Gastroesophageal sphincter (tissue), 4 donors: ENCODE results near the gene FMOD. TPM values are rescaled to one million over a fixed set of nuclear protein-coding genes. Genes with fewer than 3 reads are reported as not detected.

Experiments
- ATAC-seq: fragments of 150-250 bp; one replicate; pipeline ENCODE4 v1.9.1; 2016; ENCODE audit warnings: mild to moderate bottlenecking, moderate library complexity
- H3K27ac ChIP-seq, 4 donors: fragments of 200-600 bp; sonication (generic) in 3 of 4; 1 replicate in 3 of 4; 2 replicates in 1 of 4; pipeline ENCODE4 v1.5.1; 2016 to 2019
- H3K27me3 ChIP-seq: fragments of 200-600 bp; sonication (generic); one replicate; pipeline ENCODE4 v1.5.1; 2019
- H3K36me3 ChIP-seq, 2 donors: fragments of 200-600 bp; sonication (generic); one replicate each; pipeline ENCODE4 v1.5.1; 2019; ENCODE audit warnings: control low read depth in 1 of 2
- H3K4me1 ChIP-seq, 3 donors: fragments of 200-600 bp; sonication (generic); 1 replicate in 2 of 3; 2 replicates in 1 of 3; pipeline ENCODE4 v1.5.1; 2016 to 2019; ENCODE audit warnings: control low read depth in 2 of 3
- H3K4me3 ChIP-seq, 2 donors: fragments of 200-600 bp; sonication (generic); one replicate each; pipeline ENCODE4 v1.5.1; 2019; ENCODE audit warnings: mild to moderate bottlenecking in 1 of 2, moderate library complexity in 1 of 2
- H3K9me3 ChIP-seq, 3 donors: fragments of 200-600 bp; sonication (generic); one replicate each; pipeline ENCODE4 v1.5.1; 2017 to 2019; ENCODE audit warnings: control low read depth in 2 of 3
- CTCF ChIP-seq, 4 experiments: fragments of 200-600 bp in 2 of 4; fragments of 450-650 bp in 2 of 4; sonication (generic) in 1 of 4; IDR thresholded peaks; one replicate each; pipeline ENCODE4 v1.5.1; 2017 to 2019; ENCODE audit warnings: antibody characterized with exemption in 4 of 4, mild to moderate bottlenecking in 2 of 4, moderate library complexity in 2 of 4
- EP300 ChIP-seq: sonication (generic); formaldehyde crosslinking; IDR thresholded peaks from one replicate; pipeline ENCODE4 v1.6.1; 2017; ENCODE audit warnings: antibody characterized with exemption, mild to moderate bottlenecking
- POLR2A ChIP-seq, 2 donors: fragments of 450-650 bp; IDR thresholded peaks; one replicate each; pipeline ENCODE4 v1.6.1; 2017; ENCODE audit warnings: antibody characterized with exemption in 2 of 2, mild to moderate bottlenecking in 2 of 2, moderate library complexity in 1 of 2
- POLR2AphosphoS5 ChIP-seq: sonication (generic); formaldehyde crosslinking; IDR thresholded peaks from one replicate; pipeline ENCODE4 v1.6.1; 2017; ENCODE audit warnings: antibody characterized with exemption
- WGBS, 2 donors: methylation state at CpG; one replicate each; pipeline ENCODE4 v1.1.5; 2018; ENCODE audit warnings: low coverage in 1 of 2; 5-methylcytosine and 5-hydroxymethylcytosine counted together
- total RNA-seq, 4 donors: library from RNA; depleted of rRNA; stranded (reverse); fragments of >200 nt; gene quantifications; one replicate each; pipeline ENCODE4 v1.1.0, GENCODE V29; 2016

Gene FMOD
- total RNA-seq, 4 donors from 2014 or later, result 19.3 to 53.6 (median 37.9) TPM

- WGBS, 2 donors, result no CpG with 5 or more reads among the region's 1 CpG
- H3K9me3 ChIP-seq, result no peaks in the 10 kb centered on the region
- TF ChIP-seq POLR2AphosphoS5 (no peak), EP300 (no peak), CTCF (IDR thresholded peaks at IDR 0.05) (no peak), POLR2A (IDR thresholded peaks at IDR 0.05) (no peak)
- ATAC-seq, result no peak
- peak overlapping the region in 1 of 4 donors; percentile 20 for H3K27ac ChIP-seq
- H3K4me3 ChIP-seq, result no peak overlapping the region
- H3K27me3 ChIP-seq, result no peaks in the 10 kb centered on the region
- no peaks in the 10 kb centered on the region for H3K36me3 ChIP-seq
- H3K4me1 ChIP-seq, result peaks cover 8 to 45% (median 19%) of the 10 kb centered on the region in 3 donors
Observed at GRCh38 chr1:203382026-203382425, 31.1 kb upstream of the FMOD start.

- peak overlapping the region in 2 of 4 donors; percentile 5 to 66 for H3K27ac ChIP-seq
- H3K9me3 ChIP-seq, result no peaks in the 10 kb centered on the region
- H3K4me3 ChIP-seq, result no peak overlapping the region
- ATAC-seq, result no peak
- H3K36me3 ChIP-seq, result no peaks in the 10 kb centered on the region
- TF ChIP-seq POLR2AphosphoS5 (no peak), POLR2A (IDR thresholded peaks at IDR 0.05) (no peak), CTCF (IDR thresholded peaks at IDR 0.05) (no peak), EP300 (no peak)
- H3K27me3 ChIP-seq, result no peaks in the 10 kb centered on the region
- WGBS, 2 donors, result 61 to 69% methylated on average over 2 of the region's 2 CpGs
- H3K4me1 ChIP-seq, result peaks cover 8 to 45% (median 19%) of the 10 kb centered on the region in 3 donors
Observed at GRCh38 chr1:203381151-203381751, 30.3 kb upstream of the FMOD start.

- WGBS, 2 donors, result 33 to 50% methylated on average over 2 to 4 of the region's 4 CpGs
- Histone ChIP-seq H3K36me3 (no peaks in the 10 kb centered on the region), H3K27ac (peak overlapping the region in 3 of 4 donors; percentile 49 to 66 (median 53)), H3K4me3 (no peak overlapping the region), H3K4me1 (peaks cover 8 to 45% (median 19%) of the 10 kb centered on the region in 3 donors), H3K27me3 (no peaks in the 10 kb centered on the region), H3K9me3 (no peaks in the 10 kb centered on the region)
- no peak for TF ChIP-seq CTCF (IDR thresholded peaks at IDR 0.05)
- no peak for TF ChIP-seq EP300
- no peak for TF ChIP-seq POLR2AphosphoS5
- no peak for ATAC-seq
Observed at GRCh38 chr1:203380420-203381150, 29.7 kb upstream of the FMOD start.

- H3K27ac ChIP-seq, result peak overlapping the region in 3 of 4 donors; percentile 49 to 66 (median 53)
- peaks cover 8 to 49% (median 19%) of the 10 kb centered on the region in 3 donors for H3K4me1 ChIP-seq
- ATAC-seq, result no peak
- H3K9me3 ChIP-seq, result no peaks in the 10 kb centered on the region
- H3K36me3 ChIP-seq, result no peaks in the 10 kb centered on the region
- H3K4me3 ChIP-seq, result no peak overlapping the region
- WGBS, 2 donors, result 25 to 27% methylated on average over 1 of the region's 1 CpG
- no peaks in the 10 kb centered on the region for H3K27me3 ChIP-seq
- TF ChIP-seq EP300, result no peak
- peak; percentile 18 for TF ChIP-seq POLR2AphosphoS5
- no peak for TF ChIP-seq CTCF (IDR thresholded peaks at IDR 0.05)
- TF ChIP-seq POLR2A (IDR thresholded peaks at IDR 0.05), result no peak
Observed at GRCh38 chr1:203379825-203380224, 28.9 kb upstream of the FMOD start.
